ENCODE results near the gene PLA2G4B.
A peak's percentile ranks its signal among the peaks of the same experiment; 100 is the strongest.

PLA2G4B gene

DNA sequence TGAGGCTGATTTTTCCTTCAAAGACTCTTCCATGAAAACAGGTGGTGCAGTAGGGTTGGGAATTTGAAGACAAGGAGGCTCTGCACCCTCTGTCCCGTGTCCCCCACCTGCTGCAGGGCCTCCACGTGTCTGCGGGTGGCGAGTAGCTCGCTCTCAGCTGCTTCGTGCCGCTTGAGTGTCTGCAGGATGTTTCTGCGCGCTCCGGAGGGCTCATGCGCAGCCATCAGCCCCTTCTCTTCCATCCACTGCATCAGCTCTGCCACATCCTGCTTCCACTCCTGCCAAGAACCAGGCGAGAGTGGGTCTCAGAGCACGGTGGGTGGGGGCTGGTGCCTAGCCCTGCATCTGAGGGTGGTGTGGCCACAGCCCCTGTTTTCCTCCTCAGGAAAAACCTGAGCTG, 37.4 kb downstream of the PLA2G4B start:
- Histone ChIP-seq H3K36me3 (ENCODE audit: control insufficient read depth in 5 of 5, insufficient read depth in 5 of 5, low read length in 5 of 5) (no peaks in the 10 kb centered on the region), H3K4me1 (ENCODE audit: control insufficient read depth in 5 of 5, insufficient read depth in 5 of 5, low read length in 5 of 5) (peaks cover 0 to 17% (median 11%) of the 10 kb centered on the region in 5 donors), H3K9me3 (ENCODE audit: control insufficient read depth in 5 of 5, low read length in 5 of 5) (no peaks in the 10 kb centered on the region), H3K9ac (ENCODE audit: low read length in 5 of 5) (no peak overlapping the region), H3K27ac (ENCODE audit: low read depth, low read length) (no peak overlapping the region), H3K4me3 (ENCODE audit: low read depth in 1 of 5, low read length in 5 of 5) (no peak overlapping the region), H3K27me3 (ENCODE audit: control insufficient read depth in 5 of 5, insufficient read depth in 4 of 5, low read length in 5 of 5) (peaks cover 0 to 6% (median 0%) of the 10 kb centered on the region in 5 donors)

DNA sequence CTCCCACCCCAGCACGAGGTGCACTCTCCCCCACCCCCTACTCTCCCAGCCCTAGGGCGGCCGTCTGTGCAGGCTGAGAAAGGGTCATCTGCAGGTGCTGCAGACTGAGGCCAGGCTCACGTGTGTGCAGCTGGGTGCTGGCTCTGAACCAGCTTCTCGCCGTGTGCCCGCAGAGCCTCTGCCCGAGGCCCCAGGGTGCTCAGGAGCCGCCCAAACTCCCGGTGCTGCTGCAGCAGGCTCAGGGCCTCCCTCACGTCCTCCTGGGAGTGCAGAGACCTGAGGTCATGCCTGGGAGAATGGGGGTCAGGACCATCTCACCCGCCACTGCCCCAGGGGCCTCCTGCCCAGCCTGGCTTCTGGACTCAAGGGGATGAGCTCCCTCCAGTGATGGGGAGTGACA, 38.0 kb downstream of the PLA2G4B start:
- no peak overlapping the region for H3K27ac ChIP-seq (ENCODE audit: low read depth, low read length)

DNA sequence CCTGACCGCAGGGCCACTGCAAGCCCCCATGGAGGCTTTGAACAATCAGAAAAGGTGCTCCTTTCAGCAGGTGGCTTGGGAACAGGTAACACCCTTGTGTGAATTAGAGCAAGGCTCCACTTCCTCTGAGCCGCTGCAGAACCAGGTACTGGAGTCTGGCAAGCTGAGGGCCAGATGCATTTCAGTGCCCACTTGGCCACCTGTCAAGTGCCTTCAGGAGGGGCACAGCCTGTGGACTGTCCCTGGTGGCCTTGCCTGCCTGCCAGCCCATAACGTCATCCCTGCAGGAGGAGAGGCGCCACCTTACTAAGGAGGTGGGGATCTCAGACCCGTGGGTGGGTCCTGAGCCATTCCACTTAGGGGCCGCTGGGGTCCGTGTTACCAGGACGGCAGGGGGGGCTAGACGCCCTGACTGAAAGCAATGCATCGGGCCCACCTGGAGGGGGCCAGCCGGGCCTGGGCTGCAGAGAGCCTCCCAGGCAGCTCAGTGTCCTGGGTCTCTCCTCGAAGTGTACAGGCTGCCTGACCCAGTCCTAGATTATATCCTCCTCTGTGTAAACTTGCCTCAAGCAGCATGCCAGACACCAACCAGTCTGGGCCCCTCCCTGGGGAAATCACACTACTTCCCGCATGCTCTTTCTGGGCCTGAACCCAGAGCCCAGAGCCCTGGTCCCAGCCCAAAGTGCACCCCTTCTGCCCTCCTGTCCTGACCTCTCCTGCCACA, 39.1 kb downstream of the PLA2G4B start:
- Histone ChIP-seq H3K9me3 (ENCODE audit: control insufficient read depth in 5 of 5, low read length in 5 of 5) (no peaks in the 10 kb centered on the region), H3K4me3 (ENCODE audit: low read depth in 1 of 5, low read length in 5 of 5) (no peak overlapping the region), H3K4me1 (ENCODE audit: control insufficient read depth in 5 of 5, insufficient read depth in 5 of 5, low read length in 5 of 5) (peaks cover 0 to 25% (median 14%) of the 10 kb centered on the region in 5 donors), H3K27ac (ENCODE audit: low read depth, low read length) (no peak overlapping the region), H3K27me3 (ENCODE audit: control insufficient read depth in 5 of 5, insufficient read depth in 4 of 5, low read length in 5 of 5) (peaks cover 0 to 8% (median 5%) of the 10 kb centered on the region in 5 donors), H3K36me3 (ENCODE audit: control insufficient read depth in 5 of 5, insufficient read depth in 5 of 5, low read length in 5 of 5) (no peaks in the 10 kb centered on the region), H3K9ac (ENCODE audit: low read length in 5 of 5) (no peak overlapping the region)

More for the DNA sequence above, 38.0 kb downstream of the PLA2G4B start:
- Histone ChIP-seq H3K9ac (ENCODE audit: low read length in 5 of 5) (no peak overlapping the region), H3K4me3 (ENCODE audit: low read depth in 1 of 5, low read length in 5 of 5) (no peak overlapping the region), H3K4me1 (ENCODE audit: control insufficient read depth in 5 of 5, insufficient read depth in 5 of 5, low read length in 5 of 5) (peaks cover 0 to 17% (median 12%) of the 10 kb centered on the region in 5 donors), H3K36me3 (ENCODE audit: control insufficient read depth in 5 of 5, insufficient read depth in 5 of 5, low read length in 5 of 5) (no peaks in the 10 kb centered on the region), H3K27me3 (ENCODE audit: control insufficient read depth in 5 of 5, insufficient read depth in 4 of 5, low read length in 5 of 5) (peaks cover 0 to 7% (median 5%) of the 10 kb centered on the region in 5 donors), H3K9me3 (ENCODE audit: control insufficient read depth in 5 of 5, low read length in 5 of 5) (no peaks in the 10 kb centered on the region)

DNA sequence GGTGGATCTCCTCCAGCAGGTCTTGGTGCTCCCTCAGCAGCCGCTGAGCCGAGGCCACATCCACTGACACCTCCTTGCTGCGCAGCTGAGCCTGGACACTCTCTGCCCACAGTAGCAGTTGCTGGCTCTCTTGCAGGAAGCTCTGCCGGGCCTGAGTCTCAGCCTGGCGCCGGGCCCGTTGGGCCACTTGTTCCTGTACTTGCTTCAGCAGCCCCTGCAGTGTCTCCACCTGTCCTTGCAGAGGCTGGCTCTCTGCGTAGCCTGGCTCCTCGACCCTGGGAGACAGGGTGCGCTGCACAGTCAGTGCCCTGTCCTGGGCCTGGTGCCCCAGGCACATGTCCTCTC, 39.7 kb downstream of the PLA2G4B start:
- Histone ChIP-seq H3K27ac (ENCODE audit: low read depth, low read length) (no peak overlapping the region), H3K27me3 (ENCODE audit: control insufficient read depth in 5 of 5, insufficient read depth in 4 of 5, low read length in 5 of 5) (peaks cover 0 to 8% (median 5%) of the 10 kb centered on the region in 5 donors)

DNA sequence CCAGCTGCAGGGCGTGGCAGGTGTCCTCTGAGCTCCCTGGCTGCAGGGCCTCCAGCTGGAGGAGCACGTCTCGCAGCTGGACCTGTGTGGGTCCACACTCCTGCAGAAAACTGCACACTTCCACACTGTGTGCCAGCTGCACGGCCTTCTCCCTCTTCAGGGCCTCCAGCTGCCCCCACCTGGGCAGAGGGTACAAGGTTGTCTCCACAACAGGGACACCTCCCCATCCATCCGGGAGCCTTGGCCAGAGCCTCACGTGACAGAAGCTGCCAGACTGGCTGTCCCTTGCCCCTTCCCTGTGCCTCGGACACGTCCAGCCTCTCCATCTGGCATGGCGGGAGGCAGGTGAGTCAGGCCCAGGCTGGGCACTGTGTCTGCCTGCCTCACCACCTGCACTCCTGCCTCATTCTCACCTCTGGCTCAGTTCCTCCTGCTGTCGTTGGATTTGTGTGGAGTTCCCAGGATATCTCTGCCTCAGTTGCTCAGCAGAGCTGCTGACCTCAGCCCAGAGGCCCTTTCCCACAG, 40.7 kb downstream of the PLA2G4B start:
- Histone ChIP-seq H3K4me3 (ENCODE audit: low read depth in 1 of 5, low read length in 5 of 5) (no peak overlapping the region), H3K4me1 (ENCODE audit: control insufficient read depth in 5 of 5, insufficient read depth in 5 of 5, low read length in 5 of 5) (peaks cover 0 to 25% (median 14%) of the 10 kb centered on the region in 5 donors), H3K27ac (ENCODE audit: low read depth, low read length) (no peak overlapping the region), H3K9me3 (ENCODE audit: control insufficient read depth in 5 of 5, low read length in 5 of 5) (no peaks in the 10 kb centered on the region), H3K9ac (ENCODE audit: low read length in 5 of 5) (no peak overlapping the region), H3K27me3 (ENCODE audit: control insufficient read depth in 5 of 5, insufficient read depth in 4 of 5, low read length in 5 of 5) (peaks cover 0 to 8% (median 5%) of the 10 kb centered on the region in 5 donors), H3K36me3 (ENCODE audit: control insufficient read depth in 5 of 5, insufficient read depth in 5 of 5, low read length in 5 of 5) (no peaks in the 10 kb centered on the region)

More for the DNA sequence above, 39.7 kb downstream of the PLA2G4B start:
- no peaks in the 10 kb centered on the region for H3K36me3 ChIP-seq (ENCODE audit: control insufficient read depth in 5 of 5, insufficient read depth in 5 of 5, low read length in 5 of 5)
- no peak overlapping the region for H3K4me3 ChIP-seq (ENCODE audit: low read depth in 1 of 5, low read length in 5 of 5)
- no peaks in the 10 kb centered on the region for H3K9me3 ChIP-seq (ENCODE audit: control insufficient read depth in 5 of 5, low read length in 5 of 5)
- no peak overlapping the region for H3K9ac ChIP-seq (ENCODE audit: low read length in 5 of 5)
- peaks cover 0 to 25% (median 14%) of the 10 kb centered on the region in 5 donors for H3K4me1 ChIP-seq (ENCODE audit: control insufficient read depth in 5 of 5, insufficient read depth in 5 of 5, low read length in 5 of 5)

DNA sequence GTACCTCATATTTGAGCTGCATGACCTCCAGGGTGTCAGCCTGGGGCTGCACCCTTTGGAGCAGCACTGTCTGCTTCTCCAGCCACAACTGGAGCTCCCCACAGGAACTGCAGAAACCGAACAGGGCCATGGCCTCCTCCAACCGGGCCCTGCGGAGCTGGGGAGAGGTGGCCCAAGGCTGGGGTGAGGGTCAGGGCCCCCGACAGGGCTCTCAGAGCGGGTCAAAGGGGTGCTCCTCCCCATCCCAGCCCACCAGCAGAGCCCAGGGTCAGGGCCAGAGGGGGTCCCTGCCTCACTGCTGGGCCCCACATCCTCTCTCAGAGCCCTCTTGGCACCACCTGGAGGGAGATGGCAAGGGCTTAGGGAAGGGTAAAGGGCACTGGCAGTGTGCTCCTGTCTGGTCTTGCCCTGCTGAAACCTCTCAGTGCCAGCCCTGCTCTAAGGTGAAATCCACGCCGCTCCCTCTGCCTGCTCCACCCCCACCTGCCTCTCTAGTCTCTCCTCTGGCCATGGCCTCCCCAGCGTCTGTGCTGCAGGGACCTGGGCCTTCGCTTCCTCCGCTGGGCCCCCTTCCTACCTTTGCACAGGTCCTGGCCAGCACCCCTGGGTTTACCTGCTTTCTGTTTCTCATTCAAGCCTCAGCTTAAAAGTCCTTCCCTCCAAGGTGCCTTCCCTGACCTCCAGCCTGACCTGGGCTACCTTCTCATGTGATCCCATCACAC, 41.7 kb downstream of the PLA2G4B start:
- H3K9me3 ChIP-seq (ENCODE audit: control insufficient read depth in 5 of 5, low read length in 5 of 5), result no peaks in the 10 kb centered on the region
- peaks cover 0 to 8% (median 5%) of the 10 kb centered on the region in 5 donors for H3K27me3 ChIP-seq (ENCODE audit: control insufficient read depth in 5 of 5, insufficient read depth in 4 of 5, low read length in 5 of 5)
- no peaks in the 10 kb centered on the region for H3K36me3 ChIP-seq (ENCODE audit: control insufficient read depth in 5 of 5, insufficient read depth in 5 of 5, low read length in 5 of 5)
- no peak overlapping the region for H3K27ac ChIP-seq (ENCODE audit: low read depth, low read length)
- H3K4me1 ChIP-seq (ENCODE audit: control insufficient read depth in 5 of 5, insufficient read depth in 5 of 5, low read length in 5 of 5), result peaks cover 0 to 25% (median 14%) of the 10 kb centered on the region in 5 donors
- no peak overlapping the region for H3K9ac ChIP-seq (ENCODE audit: low read length in 5 of 5)
- no peak overlapping the region for H3K4me3 ChIP-seq (ENCODE audit: low read depth in 1 of 5, low read length in 5 of 5)

DNA sequence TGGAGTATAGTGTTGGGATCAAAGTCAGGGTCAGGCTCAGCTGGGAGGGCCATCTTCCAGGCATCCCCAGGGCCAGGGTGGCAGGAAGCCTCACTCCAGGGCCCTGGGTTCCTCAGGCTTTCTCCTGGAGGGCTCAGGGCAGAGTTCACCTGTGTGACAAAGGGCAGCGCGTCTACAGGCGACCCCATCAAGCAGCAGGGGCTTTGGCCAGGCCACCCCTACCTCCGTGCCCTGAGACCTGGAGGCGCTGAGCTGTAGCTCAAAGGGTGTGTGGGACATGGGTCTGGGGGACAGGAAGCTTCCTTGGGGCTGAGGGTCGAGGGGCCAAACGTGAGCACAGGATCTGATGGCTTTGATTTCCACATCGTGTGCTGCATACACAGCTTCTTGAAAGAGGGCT, 42.4 kb downstream of the PLA2G4B start:
- Histone ChIP-seq H3K9ac (ENCODE audit: low read length in 5 of 5) (no peak overlapping the region), H3K27me3 (ENCODE audit: control insufficient read depth in 5 of 5, insufficient read depth in 4 of 5, low read length in 5 of 5) (peaks cover 0 to 8% (median 5%) of the 10 kb centered on the region in 5 donors), H3K4me1 (ENCODE audit: control insufficient read depth in 5 of 5, insufficient read depth in 5 of 5, low read length in 5 of 5) (peaks cover 0 to 25% (median 14%) of the 10 kb centered on the region in 5 donors), H3K9me3 (ENCODE audit: control insufficient read depth in 5 of 5, low read length in 5 of 5) (no peaks in the 10 kb centered on the region), H3K36me3 (ENCODE audit: control insufficient read depth in 5 of 5, insufficient read depth in 5 of 5, low read length in 5 of 5) (no peaks in the 10 kb centered on the region), H3K27ac (ENCODE audit: low read depth, low read length) (no peak overlapping the region), H3K4me3 (ENCODE audit: low read depth in 1 of 5, low read length in 5 of 5) (no peak overlapping the region)

DNA sequence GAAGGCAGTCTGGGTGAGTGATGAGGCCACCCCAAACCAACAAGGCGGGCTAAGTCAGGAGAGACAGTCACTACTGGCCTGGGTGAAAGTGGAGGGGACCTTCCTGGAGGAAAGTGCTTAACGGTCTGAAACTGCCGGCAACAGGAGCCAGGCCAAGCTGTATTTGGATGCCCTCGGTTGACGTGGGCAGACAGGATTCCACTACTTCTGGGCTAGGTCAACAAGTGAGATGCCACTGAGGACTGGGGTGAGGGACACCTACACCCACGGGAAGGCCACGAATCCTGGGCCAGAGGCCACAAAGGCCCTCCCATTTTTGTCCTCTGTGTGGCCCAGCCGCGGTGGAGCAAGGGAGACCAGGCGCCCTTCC, 42.9 kb downstream of the PLA2G4B start:
- Histone ChIP-seq H3K9me3 (ENCODE audit: control insufficient read depth in 5 of 5, low read length in 5 of 5) (no peaks in the 10 kb centered on the region), H3K4me3 (ENCODE audit: low read depth in 1 of 5, low read length in 5 of 5) (peak overlapping the region in 1 of 5 donors; percentile 28), H3K36me3 (ENCODE audit: control insufficient read depth in 5 of 5, insufficient read depth in 5 of 5, low read length in 5 of 5) (no peaks in the 10 kb centered on the region), H3K27ac (ENCODE audit: low read depth, low read length) (no peak overlapping the region), H3K4me1 (ENCODE audit: control insufficient read depth in 5 of 5, insufficient read depth in 5 of 5, low read length in 5 of 5) (peaks cover 0 to 25% (median 14%) of the 10 kb centered on the region in 5 donors), H3K27me3 (ENCODE audit: control insufficient read depth in 5 of 5, insufficient read depth in 4 of 5, low read length in 5 of 5) (peaks cover 0 to 8% (median 5%) of the 10 kb centered on the region in 5 donors), H3K9ac (ENCODE audit: low read length in 5 of 5) (no peak overlapping the region)

DNA sequence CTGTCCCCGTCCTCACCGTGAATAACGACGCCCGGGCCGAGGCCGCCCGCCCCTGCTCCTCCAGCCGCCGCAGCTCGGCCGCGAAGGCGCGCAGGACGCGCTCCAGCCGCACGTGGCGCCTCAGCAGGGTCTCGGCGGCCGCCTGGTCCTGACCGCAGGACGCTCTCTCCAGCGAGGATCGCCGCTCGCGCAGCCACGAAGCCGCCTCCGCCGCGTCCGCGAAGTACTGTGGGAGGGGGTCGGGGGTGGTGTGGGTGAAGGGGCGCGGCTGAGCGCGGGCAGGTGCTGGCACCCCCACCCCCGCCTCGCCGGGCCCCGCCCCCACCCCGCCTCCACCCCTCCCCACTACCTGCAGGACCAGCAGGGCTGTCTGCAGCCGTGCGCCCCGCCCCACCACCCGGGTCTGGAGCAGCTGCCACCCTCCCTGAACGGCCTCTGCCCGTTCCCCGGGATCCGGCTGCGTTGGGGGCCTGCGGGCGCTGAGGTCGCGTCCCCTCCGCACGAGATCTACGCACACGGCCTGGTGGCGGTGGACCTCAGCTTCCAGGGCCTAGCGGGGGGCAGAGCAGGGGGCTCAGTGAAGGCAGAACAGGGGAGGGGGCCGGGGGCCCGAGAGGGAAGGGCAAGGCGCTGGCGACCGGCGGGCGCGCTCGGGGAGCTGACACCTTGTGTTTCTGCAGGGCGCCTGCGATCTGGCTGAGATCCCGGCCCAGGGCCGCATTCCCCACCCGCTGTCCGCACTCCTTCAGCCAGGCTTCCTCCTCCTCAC, 43.5 kb downstream of the PLA2G4B start:
- Histone ChIP-seq H3K9ac (ENCODE audit: low read length in 5 of 5) (no peak overlapping the region), H3K36me3 (ENCODE audit: control insufficient read depth in 5 of 5, insufficient read depth in 5 of 5, low read length in 5 of 5) (peaks cover 0 to 3% (median 0%) of the 10 kb centered on the region in 5 donors), H3K9me3 (ENCODE audit: control insufficient read depth in 5 of 5, low read length in 5 of 5) (no peaks in the 10 kb centered on the region), H3K4me1 (ENCODE audit: control insufficient read depth in 5 of 5, insufficient read depth in 5 of 5, low read length in 5 of 5) (peaks cover 0 to 25% (median 14%) of the 10 kb centered on the region in 5 donors), H3K27me3 (ENCODE audit: control insufficient read depth in 5 of 5, insufficient read depth in 4 of 5, low read length in 5 of 5) (peaks cover 0 to 8% (median 5%) of the 10 kb centered on the region in 5 donors), H3K4me3 (ENCODE audit: low read depth in 1 of 5, low read length in 5 of 5) (peak overlapping the region in 2 of 5 donors; percentile 18 to 28), H3K27ac (ENCODE audit: low read depth, low read length) (no peak overlapping the region)
